Peyer's patch (tissue), 4 donors: ENCODE results near the gene HTATIP2. TPM values are rescaled to one million over a fixed set of nuclear protein-coding genes. Genes with fewer than 3 reads are reported as not detected.
A peak's percentile ranks its signal among the peaks of the same experiment; 100 is the strongest.
"Not testable (repeated sequence)": the region's sequence is repeated elsewhere in the genome, so short reads cannot be mapped to it uniquely, and the experiment has no call there.

Experiments
- DNase-seq, 3 donors: peaks; one replicate each; pipeline ENCODE4 v3.0.0-alpha.2; 2017 to 2019
- H3K27ac ChIP-seq, 4 donors: fragments of 200-600 bp; sonication (generic); one replicate each; pipeline ENCODE4 v1.5.1; 2016 to 2019
- H3K27me3 ChIP-seq, 2 donors: fragments of 200-600 bp; sonication (generic); one replicate each; pipeline ENCODE4 v1.5.1; 2019
- H3K36me3 ChIP-seq, 3 donors: fragments of 200-600 bp; sonication (generic); one replicate each; pipeline ENCODE4 v1.5.1; 2016 to 2019
- H3K4me1 ChIP-seq, 4 donors: fragments of 200-600 bp; sonication (generic); one replicate each; pipeline ENCODE4 v1.5.1; 2016 to 2019
- H3K4me3 ChIP-seq, 4 donors: fragments of 200-600 bp; sonication (generic); 1 replicate in 3 of 4; 2 replicates in 1 of 4; pipeline ENCODE4 v1.5.1; 2016 to 2019; ENCODE audit warnings: mild to moderate bottlenecking in 1 of 4
- H3K9me3 ChIP-seq, 4 donors: fragments of 200-600 bp; sonication (generic); one replicate each; pipeline ENCODE4 v1.5.1; 2016 to 2019; ENCODE audit warnings: mild to moderate bottlenecking in 1 of 4
- CTCF ChIP-seq, 6 experiments: fragments of 450-650 bp in 4 of 6; fragments of 200-600 bp in 2 of 6; sonication (generic) in 1 of 6; IDR thresholded peaks; one replicate each; pipeline ENCODE4 v1.5.1; 2017 to 2019; ENCODE audit warnings: antibody characterized with exemption in 6 of 6, mild to moderate bottlenecking in 3 of 6, moderate library complexity in 1 of 6
- POLR2A ChIP-seq, 2 donors: fragments of 450-650 bp; IDR thresholded peaks; one replicate each; pipeline ENCODE4 v1.5.1; 2017; ENCODE audit warnings: antibody characterized with exemption in 2 of 2, mild to moderate bottlenecking in 2 of 2, moderate library complexity in 2 of 2
- total RNA-seq, 4 donors: library from RNA; depleted of rRNA; stranded (reverse); fragments of >200 nt; gene quantifications; one replicate each; pipeline ENCODE4 v1.1.0, GENCODE V29; 2016

Gene HTATIP2
- total RNA-seq, 4 donors from 2014 or later, result 89.1 to 280 (median 118) TPM

GRCh38 chr11:20364341-20364792 is 853 bp downstream of the HTATIP2 start:
- H3K4me1 ChIP-seq, result peaks cover 0 to 36% (median 11%) of the 10 kb centered on the region in 4 donors
- no peak for TF ChIP-seq POLR2A (IDR thresholded peaks at IDR 0.05)
- no peak for TF ChIP-seq CTCF (IDR thresholded peaks at IDR 0.05)
- H3K9me3 ChIP-seq, result no peaks in the 10 kb centered on the region
- peak overlapping the region; percentile 75 to 93 (median 84) for H3K4me3 ChIP-seq
- DNase-seq, result no peak
- H3K27me3 ChIP-seq, result no peaks in the 10 kb centered on the region
- peak overlapping the region; percentile 89 to 98 (median 90) for H3K27ac ChIP-seq
- H3K36me3 ChIP-seq, result no peaks in the 10 kb centered on the region

GRCh38 chr11:20365465-20365864 is 2.0 kb downstream of the HTATIP2 start:
- H3K9me3 ChIP-seq, result not testable (repeated sequence)
- peak overlapping the region in 2 of 4 donors; percentile 75 to 93 for H3K4me3 ChIP-seq

GRCh38 chr11:20367313-20367948 is 3.9 kb downstream of the HTATIP2 start:
- Histone ChIP-seq H3K36me3 (peaks cover 0 to 22% (median 0%) of the 10 kb centered on the region in 3 donors), H3K9me3 (no peaks in the 10 kb centered on the region), H3K27me3 (no peaks in the 10 kb centered on the region), H3K4me3 (peak overlapping the region in 1 of 4 donors; percentile 2), H3K27ac (peak overlapping the region in 3 of 4 donors; percentile 5 to 76 (median 69)), H3K4me1 (peaks cover 0 to 36% (median 11%) of the 10 kb centered on the region in 4 donors)
- peak in 1 of 3 donors; percentile 83 for DNase-seq
- TF ChIP-seq CTCF (IDR thresholded peaks at IDR 0.05) (no peak), POLR2A (IDR thresholded peaks at IDR 0.05) (no peak)

More at GRCh38 chr11:20365465-20365864, 2.0 kb downstream of the HTATIP2 start:
- not testable (repeated sequence) for DNase-seq, H3K36me3 ChIP-seq, H3K27me3 ChIP-seq
- H3K27ac ChIP-seq, result peak overlapping the region in 1 of 4 donors; percentile 11
- H3K4me1 ChIP-seq, result peaks cover 0 to 36% (median 11%) of the 10 kb centered on the region in 4 donors

- no peak for TF ChIP-seq CTCF (IDR thresholded peaks at IDR 0.05)
- no peak for TF ChIP-seq POLR2A (IDR thresholded peaks at IDR 0.05)
- no peak for DNase-seq
- no peaks in the 10 kb centered on the region for H3K9me3 ChIP-seq
- H3K36me3 ChIP-seq, result peaks cover 0 to 29% (median 0%) of the 10 kb centered on the region in 3 donors
- no peak overlapping the region for H3K4me3 ChIP-seq
- no peak overlapping the region for H3K27ac ChIP-seq
- peaks cover 0 to 36% (median 8%) of the 10 kb centered on the region in 4 donors for H3K4me1 ChIP-seq
- no peaks in the 10 kb centered on the region for H3K27me3 ChIP-seq
Measured at GRCh38 chr11:20368438-20368837, 4.9 kb downstream of the HTATIP2 start.

GRCh38 chr11:20369826-20370225 is 6.3 kb downstream of the HTATIP2 start:
- Histone ChIP-seq H3K27ac (no peak overlapping the region), H3K36me3 (peaks cover 0 to 29% (median 0%) of the 10 kb centered on the region in 3 donors), H3K9me3 (no peaks in the 10 kb centered on the region), H3K27me3 (no peaks in the 10 kb centered on the region), H3K4me3 (no peak overlapping the region), H3K4me1 (peaks cover 0 to 37% (median 5%) of the 10 kb centered on the region in 4 donors)
- DNase-seq, result no peak
- TF ChIP-seq CTCF (IDR thresholded peaks at IDR 0.05) (no peak), POLR2A (IDR thresholded peaks at IDR 0.05) (no peak)

GRCh38 chr11:20372081-20372626 is 8.6 kb downstream of the HTATIP2 start:
- H3K9me3 ChIP-seq, result no peaks in the 10 kb centered on the region
- H3K27ac ChIP-seq, result no peak overlapping the region
- no peaks in the 10 kb centered on the region for H3K27me3 ChIP-seq
- peaks cover 0 to 24% (median under 1%) of the 10 kb centered on the region in 4 donors for H3K4me1 ChIP-seq
- no peak for DNase-seq
- TF ChIP-seq CTCF (IDR thresholded peaks at IDR 0.05) (no peak), POLR2A (IDR thresholded peaks at IDR 0.05) (no peak)
- H3K4me3 ChIP-seq, result no peak overlapping the region
- H3K36me3 ChIP-seq, result peaks cover 0 to 42% (median 0%) of the 10 kb centered on the region in 3 donors
